Osteocyte (in vitro differentiated cells): ENCODE measurements around the gene BLACAT1. TPM values are rescaled to one million over a fixed set of nuclear protein-coding genes. Genes with fewer than 3 reads are reported as not detected.
"Not testable (repeated sequence)": the region's sequence is repeated elsewhere in the genome, so short reads cannot be mapped to it uniquely, and the experiment has no call there.

Experiments
- DNase-seq: peaks from one replicate; pipeline ENCODE4 v3.0.0; 2021; ENCODE audit warnings: mixed read lengths; ENCODE audit not compliant: unreplicated experiment; ENCODE audit errors: extremely low spot score
- H3K27ac Mint-ChIP-seq: one replicate; pipeline ENCODE4 v1.8.0; 2021; ENCODE audit warnings: mild to moderate bottlenecking, mixed read lengths; ENCODE audit not compliant: unreplicated experiment
- H3K27me3 Mint-ChIP-seq: one replicate; pipeline ENCODE4 v1.8.0; 2021; ENCODE audit warnings: mixed read lengths; ENCODE audit not compliant: unreplicated experiment
- H3K36me3 Mint-ChIP-seq: one replicate; pipeline ENCODE4 v1.8.0; 2021; ENCODE audit warnings: mixed read lengths; ENCODE audit not compliant: unreplicated experiment
- H3K4me1 Mint-ChIP-seq: one replicate; pipeline ENCODE4 v1.8.0; 2021; ENCODE audit warnings: mixed read lengths; ENCODE audit not compliant: unreplicated experiment
- H3K4me3 Mint-ChIP-seq: one replicate; pipeline ENCODE4 v1.8.0; 2021; ENCODE audit warnings: mild to moderate bottlenecking, moderate library complexity, mixed read lengths; ENCODE audit not compliant: unreplicated experiment
- H3K9me3 Mint-ChIP-seq: one replicate; pipeline ENCODE4 v1.8.0; 2021; ENCODE audit warnings: mixed read lengths; ENCODE audit not compliant: unreplicated experiment
- microRNA-seq: library from miRNA; unstranded; fragments of <30 nt; microRNA quantifications from one replicate; pipeline ENCODE4 v1.1.0, GENCODE V29; 2020; ENCODE audit not compliant: unreplicated experiment
- total RNA-seq: library from RNA; stranded (reverse); gene quantifications from 2 replicates; pipeline ENCODE4 v1.2.1, GENCODE V29; 2021
- TF ChIP-seq, protein P1 (sequence below): fragments of 200-600 bp; sonication (generic); IDR thresholded peaks from 2 replicates; pipeline ENCODE4 v1.5.0; 2021; ENCODE audit warnings: antibody characterized with exemption, mild to moderate bottlenecking, moderate library complexity

The BLACAT1 gene
- total RNA-seq, 1 donor from 2014 or later, result not detected

DNA sequence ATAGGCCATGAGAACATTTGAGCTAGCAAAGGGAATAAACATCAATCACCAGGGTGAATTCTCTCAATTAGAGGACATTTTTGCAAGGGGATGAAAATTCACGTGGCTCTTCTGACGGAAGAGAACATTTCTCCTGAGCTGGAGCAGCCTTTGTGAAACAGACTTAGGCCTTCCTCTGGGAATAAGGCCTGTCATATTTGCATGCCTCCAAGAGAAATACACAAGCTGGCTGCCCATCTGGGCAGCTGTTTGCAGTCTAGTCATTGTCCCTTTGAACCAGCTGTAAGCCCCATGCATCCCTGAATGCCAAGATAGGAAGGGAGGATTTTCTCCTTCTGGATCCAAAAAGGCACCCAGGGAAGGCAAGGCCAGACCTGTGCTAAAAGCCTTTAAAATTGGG is 39.5 kb downstream of the BLACAT1 start:
- no peak overlapping the region for H3K27ac Mint-ChIP-seq
- TF ChIP-seq, protein P1, sequence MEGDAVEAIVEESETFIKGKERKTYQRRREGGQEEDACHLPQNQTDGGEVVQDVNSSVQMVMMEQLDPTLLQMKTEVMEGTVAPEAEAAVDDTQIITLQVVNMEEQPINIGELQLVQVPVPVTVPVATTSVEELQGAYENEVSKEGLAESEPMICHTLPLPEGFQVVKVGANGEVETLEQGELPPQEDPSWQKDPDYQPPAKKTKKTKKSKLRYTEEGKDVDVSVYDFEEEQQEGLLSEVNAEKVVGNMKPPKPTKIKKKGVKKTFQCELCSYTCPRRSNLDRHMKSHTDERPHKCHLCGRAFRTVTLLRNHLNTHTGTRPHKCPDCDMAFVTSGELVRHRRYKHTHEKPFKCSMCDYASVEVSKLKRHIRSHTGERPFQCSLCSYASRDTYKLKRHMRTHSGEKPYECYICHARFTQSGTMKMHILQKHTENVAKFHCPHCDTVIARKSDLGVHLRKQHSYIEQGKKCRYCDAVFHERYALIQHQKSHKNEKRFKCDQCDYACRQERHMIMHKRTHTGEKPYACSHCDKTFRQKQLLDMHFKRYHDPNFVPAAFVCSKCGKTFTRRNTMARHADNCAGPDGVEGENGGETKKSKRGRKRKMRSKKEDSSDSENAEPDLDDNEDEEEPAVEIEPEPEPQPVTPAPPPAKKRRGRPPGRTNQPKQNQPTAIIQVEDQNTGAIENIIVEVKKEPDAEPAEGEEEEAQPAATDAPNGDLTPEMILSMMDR, result no peak
- no peaks in the 10 kb centered on the region for H3K9me3 Mint-ChIP-seq
- DNase-seq, result peak; percentile 44
- H3K36me3 Mint-ChIP-seq, result no peaks in the 10 kb centered on the region
- H3K27me3 Mint-ChIP-seq, result peaks cover 44% of the 10 kb centered on the region
- no peaks in the 10 kb centered on the region for H3K4me1 Mint-ChIP-seq
- H3K4me3 Mint-ChIP-seq, result no peak overlapping the region

DNA sequence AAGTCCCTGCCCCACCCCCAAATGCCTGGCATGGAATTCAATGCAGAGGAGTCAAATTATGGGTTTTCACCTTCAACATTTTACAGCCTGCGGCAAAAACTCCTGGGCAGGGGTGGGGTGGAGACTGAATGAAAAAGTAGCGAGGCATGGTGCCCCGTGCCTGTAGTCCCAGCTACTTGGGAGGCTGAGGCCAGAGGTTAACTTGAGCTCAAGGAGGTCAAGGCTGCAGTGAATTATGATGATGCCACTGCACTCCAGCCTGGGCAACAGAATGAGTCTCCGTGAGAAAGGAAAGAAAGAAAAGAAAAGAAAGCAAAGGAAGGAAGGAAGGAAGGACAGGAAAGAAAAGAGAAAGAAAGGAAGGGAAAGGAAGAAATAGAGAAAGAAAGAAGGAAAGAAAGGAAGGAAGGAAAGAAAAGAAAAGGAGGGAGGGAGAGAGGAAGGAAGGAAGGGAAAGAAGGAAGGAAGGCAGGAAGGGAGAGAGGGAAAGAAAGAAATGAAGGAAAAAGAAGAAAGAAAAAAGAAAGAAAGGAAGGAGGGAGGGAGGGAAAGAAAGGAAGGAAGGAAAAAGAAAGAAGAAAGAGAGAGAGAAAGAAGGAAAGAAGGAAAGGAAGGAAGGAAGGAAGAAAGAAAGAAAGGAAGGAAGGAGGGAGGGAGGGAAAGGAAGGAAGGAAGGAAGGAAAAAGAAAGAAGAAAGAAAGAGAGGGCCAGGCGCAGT is 45.1 kb downstream of the BLACAT1 start:
- Mint-ChIP-seq H3K27ac (no peak overlapping the region), H3K9me3 (no peaks in the 10 kb centered on the region), H3K4me1 (no peaks in the 10 kb centered on the region), H3K36me3 (no peaks in the 10 kb centered on the region), H3K27me3 (peaks cover 48% of the 10 kb centered on the region), H3K4me3 (no peak overlapping the region)
- no peak for DNase-seq
- TF ChIP-seq, protein P1, result no peak

DNA sequence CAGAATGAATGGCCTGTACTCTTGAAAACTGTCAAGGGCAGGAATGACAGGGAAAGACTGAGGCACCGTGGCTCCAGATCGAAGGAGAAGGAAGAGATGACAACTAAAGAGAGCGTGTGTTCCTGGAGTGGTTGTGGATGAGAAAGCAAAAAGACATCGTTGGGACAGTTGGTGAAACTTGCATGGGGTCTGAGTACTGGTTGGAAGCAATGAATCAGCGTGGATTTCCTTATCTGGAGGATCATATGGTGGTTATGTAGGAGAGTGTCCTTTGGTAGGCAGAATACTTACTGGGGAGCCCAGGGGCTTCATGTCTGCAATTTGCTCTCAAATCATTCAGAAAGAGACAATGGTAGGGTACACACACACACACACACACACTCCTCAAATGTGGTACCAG is 47.9 kb downstream of the BLACAT1 start:
- Mint-ChIP-seq H3K4me1 (no peaks in the 10 kb centered on the region), H3K27me3 (peaks cover 58% of the 10 kb centered on the region), H3K4me3 (no peak overlapping the region), H3K36me3 (no peaks in the 10 kb centered on the region), H3K9me3 (no peaks in the 10 kb centered on the region), H3K27ac (no peak overlapping the region)
- DNase-seq, result no peak
- TF ChIP-seq, protein P1, result no peak

DNA sequence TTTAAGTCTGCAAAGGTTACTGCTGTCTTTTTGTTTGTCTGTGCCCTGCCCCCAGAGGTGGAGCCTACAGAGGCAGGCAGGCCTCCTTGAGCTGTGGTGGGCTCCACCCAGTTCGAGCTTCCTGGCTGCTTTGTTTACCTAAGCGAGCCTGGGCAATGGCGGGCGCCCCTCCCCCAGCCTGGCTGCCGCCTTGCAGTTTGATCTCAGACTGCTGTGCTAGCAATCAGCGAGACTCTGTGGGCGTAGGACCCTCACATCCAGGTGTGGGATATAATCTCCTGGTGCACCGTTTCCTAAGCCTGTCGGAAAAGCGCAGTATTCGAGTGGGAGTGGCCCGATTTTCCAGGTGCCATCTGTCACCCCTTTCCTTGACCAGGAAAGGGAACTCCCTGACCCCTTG is 49.6 kb downstream of the BLACAT1 start:
- not testable (repeated sequence) for H3K4me3 Mint-ChIP-seq, DNase-seq, H3K27ac Mint-ChIP-seq, H3K9me3 Mint-ChIP-seq, H3K4me1 Mint-ChIP-seq, H3K36me3 Mint-ChIP-seq
- peaks cover 44% of the 10 kb centered on the region for H3K27me3 Mint-ChIP-seq

Small RNA genes within 50 kb of the gene (microRNA-seq; reads per million reads assigned to microRNA genes)
- gene MIR135B, result 10.4 reads per million, percentile 14 among the genes with 10 or more reads in this experiment

Other genes starting within 250 kb of the BLACAT1 start
- 15.3 and 15.6 TPM in 2 replicates for gene DSTYK, start 244.3 kb downstream of the BLACAT1 start, total RNA-seq
- gene TMCC2, start 228.1 kb downstream of the BLACAT1 start, total RNA-seq, result 3.4 and 4.7 TPM in 2 replicates
- gene NUAK2, start 134.3 kb downstream of the BLACAT1 start, total RNA-seq, result 4.3 and 4.5 TPM in 2 replicates
- not detected in 2 replicates for gene KLHDC8A, start 99.1 kb downstream of the BLACAT1 start, total RNA-seq
- gene LEMD1, start 34.0 kb downstream of the BLACAT1 start, total RNA-seq, result not detected in 2 replicates
- gene CDK18, start 48.6 kb upstream of the BLACAT1 start, total RNA-seq, result 3.0 and 4.5 TPM in 2 replicates
- gene ELK4, start 176.0 kb upstream of the BLACAT1 start, total RNA-seq, result 46.4 and 50.4 TPM in 2 replicates
- 1.1 and 1.6 TPM in 2 replicates for gene SLC45A3, start 224.5 kb upstream of the BLACAT1 start, total RNA-seq